ENCODE results near the gene CFAP100.

CFAP100 gene

GRCh38 chr3:126402178-126402577 lies 7.5 kb downstream of the CFAP100 start:
- no peak for DNase-seq (ENCODE audit: low read depth)

- DNase-seq (ENCODE audit: low read depth), result no peak
These were observed 8.1 kb downstream of the CFAP100 start for GRCh38 chr3:126402666-126403302.

GRCh38 chr3:126406389-126407296 lies 11.9 kb downstream of the CFAP100 start:
- DNase-seq (ENCODE audit: low read depth), result no peak

GRCh38 chr3:126407412-126408044 lies 12.8 kb downstream of the CFAP100 start:
- DNase-seq (ENCODE audit: low read depth), result no peak

- no peak for DNase-seq (ENCODE audit: low read depth)
These were observed 13.4 kb downstream of the CFAP100 start for GRCh38 chr3:126408099-126408498.

GRCh38 chr3:126412841-126413692 lies 18.4 kb downstream of the CFAP100 start:
- no peak for DNase-seq (ENCODE audit: low read depth)

- DNase-seq (ENCODE audit: low read depth), result no peak
These were observed 19.0 kb downstream of the CFAP100 start for GRCh38 chr3:126413693-126414080.

GRCh38 chr3:126414406-126414805 lies 19.7 kb downstream of the CFAP100 start:
- DNase-seq (ENCODE audit: low read depth), result no peak

- no peak for DNase-seq (ENCODE audit: low read depth)
These were observed 20.4 kb downstream of the CFAP100 start for GRCh38 chr3:126414961-126415660.

- no peak for DNase-seq (ENCODE audit: low read depth)
These were observed 21.2 kb downstream of the CFAP100 start for GRCh38 chr3:126415661-126416591.

- DNase-seq (ENCODE audit: low read depth), result no peak
These were observed 22.2 kb downstream of the CFAP100 start for GRCh38 chr3:126416943-126417342.

- DNase-seq (ENCODE audit: low read depth), result no peak
These were observed 22.8 kb downstream of the CFAP100 start for GRCh38 chr3:126417515-126417914.

GRCh38 chr3:126417981-126418530 lies 23.3 kb downstream of the CFAP100 start:
- DNase-seq (ENCODE audit: low read depth), result no peak

- DNase-seq (ENCODE audit: low read depth), result no peak
These were observed 24.0 kb downstream of the CFAP100 start for GRCh38 chr3:126418661-126419131.

GRCh38 chr3:126419151-126419703 lies 24.5 kb downstream of the CFAP100 start:
- no peak for DNase-seq (ENCODE audit: low read depth)

- DNase-seq (ENCODE audit: low read depth), result no peak
These were observed 25.4 kb downstream of the CFAP100 start for GRCh38 chr3:126419886-126420786.

- no peak for DNase-seq (ENCODE audit: low read depth)
These were observed 26.9 kb downstream of the CFAP100 start for GRCh38 chr3:126421573-126422119.

- no peak for DNase-seq (ENCODE audit: low read depth)
These were observed 27.4 kb downstream of the CFAP100 start for GRCh38 chr3:126422121-126422520.

All from fibroblast of gingiva (primary cell).